Stimulated activated CD4-positive, alpha-beta T cell treated with anti-CD3 and anti-CD28 coated beads, Interleukin-12 subunit alpha, Interleukin-12 subunit beta, amount 100 ng/mL, for 4 hours (primary cell): ENCODE measurements around the gene HDAC4.

Experiments
- DNase-seq: peaks from one replicate; pipeline ENCODE4 v3.0.0-alpha.2; 2020

The HDAC4 gene

GRCh38 chr2:239145106-239145505, 255.7 kb downstream of the HDAC4 start:
- no peak for DNase-seq

- DNase-seq: no peak
Observed at GRCh38 chr2:239144713-239144999, 256.2 kb downstream of the HDAC4 start.

GRCh38 chr2:239143858-239144712, 256.7 kb downstream of the HDAC4 start:
- peak; percentile 13 for DNase-seq

GRCh38 chr2:239142806-239143205, 258.0 kb downstream of the HDAC4 start:
- DNase-seq: no peak

GRCh38 chr2:239142296-239142695, 258.5 kb downstream of the HDAC4 start:
- no peak for DNase-seq

GRCh38 chr2:239141021-239141760, 259.6 kb downstream of the HDAC4 start:
- DNase-seq: no peak

GRCh38 chr2:239140346-239141020, 260.3 kb downstream of the HDAC4 start:
- DNase-seq: no peak

GRCh38 chr2:239139566-239139965, 261.3 kb downstream of the HDAC4 start:
- DNase-seq: no peak

- DNase-seq: no peak
Observed at GRCh38 chr2:239139101-239139500, 261.7 kb downstream of the HDAC4 start.

GRCh38 chr2:239138610-239139009, 262.2 kb downstream of the HDAC4 start:
- DNase-seq: no peak

GRCh38 chr2:239137898-239138283, 262.9 kb downstream of the HDAC4 start:
- DNase-seq: no peak

- no peak for DNase-seq
Observed at GRCh38 chr2:239137165-239137897, 263.5 kb downstream of the HDAC4 start.

GRCh38 chr2:239136762-239137161, 264.1 kb downstream of the HDAC4 start:
- no peak for DNase-seq

- no peak for DNase-seq
Observed at GRCh38 chr2:239136203-239136602, 264.6 kb downstream of the HDAC4 start.

GRCh38 chr2:239135531-239135930, 265.3 kb downstream of the HDAC4 start:
- DNase-seq: no peak

GRCh38 chr2:239133945-239134570, 266.8 kb downstream of the HDAC4 start:
- no peak for DNase-seq

GRCh38 chr2:239132786-239133185, 268.0 kb downstream of the HDAC4 start:
- no peak for DNase-seq

- DNase-seq: no peak
Observed at GRCh38 chr2:239132156-239132709, 268.6 kb downstream of the HDAC4 start.

- DNase-seq: no peak
Observed at GRCh38 chr2:239131521-239131920, 269.3 kb downstream of the HDAC4 start.

- no peak for DNase-seq
Observed at GRCh38 chr2:239130786-239131325, 270.0 kb downstream of the HDAC4 start.

GRCh38 chr2:239130041-239130440, 270.8 kb downstream of the HDAC4 start:
- no peak for DNase-seq
